Transverse colon (tissue), 4 donors: ENCODE data around the gene TECPR1. TPM values are rescaled to one million over a fixed set of nuclear protein-coding genes. Genes with fewer than 3 reads are reported as not detected.

ENCODE experiments used
- DNase-seq: peaks from one replicate; pipeline ENCODE4 v3.0.0-alpha.2; 2019
- H3K27ac ChIP-seq, 4 donors: fragments of 200-600 bp; sonication (generic); 2 replicates each; pipeline ENCODE4 v1.5.1; 2016 to 2018; ENCODE audit warnings: inconsistent platforms in 4 of 4
- H3K27me3 ChIP-seq: fragments of 200-600 bp; sonication (generic); 2 replicates; pipeline ENCODE4 v1.5.1; 2017; ENCODE audit warnings: inconsistent platforms
- H3K36me3 ChIP-seq, 4 donors: fragments of 200-600 bp; sonication (generic); 2 replicates each; pipeline ENCODE4 v1.5.1; 2017 to 2019; ENCODE audit warnings: inconsistent platforms in 4 of 4
- H3K4me1 ChIP-seq, 4 donors: fragments of 200-600 bp; sonication (generic); 2 replicates each; pipeline ENCODE4 v1.5.1; 2017 to 2020; ENCODE audit warnings: inconsistent platforms in 4 of 4
- H3K4me3 ChIP-seq, 4 donors: fragments of 200-600 bp; sonication (generic); 1 replicate in 1 of 4; 2 replicates in 3 of 4; pipeline versions ENCODE4 v1.5.1 to v1.6.1; 2017 to 2019; ENCODE audit warnings: inconsistent platforms in 4 of 4
- H3K9me3 ChIP-seq, 2 donors: fragments of 200-600 bp; sonication (generic); 2 replicates each; pipeline ENCODE4 v1.5.1; 2017 to 2019; ENCODE audit warnings: inconsistent platforms in 2 of 2
- CTCF ChIP-seq, 5 experiments: fragments of 200-600 bp in 3 of 5; fragments of 450-650 bp in 2 of 5; sonication (generic) in 3 of 5; IDR thresholded peaks; 1 replicate in 2 of 5; 2 replicates in 3 of 5; pipeline ENCODE4 v1.5.1; 2016 to 2017; ENCODE audit warnings: antibody characterized with exemption in 5 of 5, inconsistent platforms in 3 of 5, mild to moderate bottlenecking in 2 of 5, moderate library complexity in 1 of 5
- EP300 ChIP-seq: sonication (generic); formaldehyde crosslinking; IDR thresholded peaks from one replicate; pipeline ENCODE4 v1.6.1; 2017; ENCODE audit warnings: antibody characterized with exemption, low read depth
- POLR2A ChIP-seq: fragments of 450-650 bp; IDR thresholded peaks from one replicate; pipeline ENCODE4 v1.6.1; 2016; ENCODE audit warnings: antibody characterized with exemption, mild to moderate bottlenecking, moderate library complexity
- POLR2AphosphoS5 ChIP-seq, 3 donors: sonication (generic); formaldehyde crosslinking; IDR thresholded peaks; one replicate each; pipeline ENCODE4 v1.6.1; 2016; ENCODE audit warnings: antibody characterized with exemption in 3 of 3
- WGBS, 2 donors: methylation state at CpG; one replicate each; pipeline ENCODE4 v1.1.5; 2018; ENCODE audit warnings: low coverage in 1 of 2; 5-methylcytosine and 5-hydroxymethylcytosine counted together
- in situ Hi-C, 4 donors: fragments of 200-750 bp; cut with MboI; loops; one replicate each; pipeline versions ENCODE4 v1.15.0 to v1.15.1; 2017; ENCODE audit warnings: low sequenced_read_pairs in 3 of 4, low pct_ligation_motif_present in 1 of 4, low pct_unique_long_range_greater_than_20kb in 1 of 4
- intact Hi-C: fragments of 100-400 bp; cut with DNase I; formaldehyde crosslinking; loops from one replicate; pipeline ENCODE4 v1.15.1; 2023; ENCODE audit warnings: low total_unique reads
- total RNA-seq, 4 donors: library from RNA; depleted of rRNA; stranded (reverse); fragments of >200 nt; gene quantifications; one replicate each; pipeline ENCODE4 v1.1.0, GENCODE V29; 2016

The TECPR1 gene
- total RNA-seq = 10 to 100 TPM; 23.1 to 43.0 (median 28.8) TPM

- Histone ChIP-seq H3K36me3 (no peaks in the 10 kb centered on the region), H3K4me1 (peaks cover 6 to 40% (median 25%) of the 10 kb centered on the region in 4 donors), H3K27me3 (no peaks in the 10 kb centered on the region), H3K4me3 (peak within 1 kb of the TSS; percentile 65 to 97 (median 70)), H3K9me3 (no peaks in the 10 kb centered on the region), H3K27ac (peak within 1 kb of the TSS; percentile 82 to 95 (median 93))
- in situ Hi-C loops (no loop called here), intact Hi-C loops (no loop called here)
- peak; percentile 97 for DNase-seq
- TF ChIP-seq POLR2A = peak; percentile 72
- TF ChIP-seq EP300 = no peak
- peak in 3 of 5 experiments; percentile 9 to 26 (median 17) for TF ChIP-seq CTCF (IDR thresholded peaks at IDR 0.05)
- peak; percentile 54 to 86 (median 84) for TF ChIP-seq POLR2AphosphoS5 (IDR thresholded peaks at IDR 0.05)
- 1% methylated on average over 24 of the region's 69 CpGs; no CpG with 5 or more reads in 1 of the 2 donors for WGBS, 2 donors
Measured at GRCh38 chr7:98251601-98252424, at the start of gene TECPR1. TECPR1 (minus strand) TSS chr7:98252232; CDS start chr7:98246146, 6,086 bp downstream.

GRCh38 chr7:98300595-98301372 lies 48.8 kb upstream of the TECPR1 start:
- H3K36me3 ChIP-seq = peaks cover 0 to 6% (median 0%) of the 10 kb centered on the region in 4 donors
- no peaks in the 10 kb centered on the region for H3K27me3 ChIP-seq
- in situ Hi-C loops = no loop called here
- 95% methylated on average over 17 to 26 of the region's 26 CpGs for whole genome bisulfite sequencing, 2 donors
- H3K27ac ChIP-seq = no peak overlapping the region
- no peaks in the 10 kb centered on the region for H3K9me3 ChIP-seq
- TF ChIP-seq POLR2AphosphoS5 (IDR thresholded peaks at IDR 0.05) (no peak), CTCF (IDR thresholded peaks at IDR 0.05) (no peak), EP300 (no peak), POLR2A (no peak)
- no peak overlapping the region for H3K4me3 ChIP-seq
- intact Hi-C loops = no loop called here
- DNase-seq = no peak
- H3K4me1 ChIP-seq = no peaks in the 10 kb centered on the region

- peak; percentile 7 for DNase-seq
- in situ Hi-C loops = loop anchor here in 3 of 4 donors (10.0 to 25.0 kb wide), 2 partner anchors 107 to 115 kb away; partner anchors contain the start of gene BAIAP2L1 (in 3 of the 3)
- WGBS, 2 donors = 78 to 81% methylated on average over 8 to 21 of the region's 21 CpGs
- Histone ChIP-seq H3K27me3 (no peaks in the 10 kb centered on the region), H3K4me1 (peaks cover 0 to 5% (median 0%) of the 10 kb centered on the region in 4 donors), H3K27ac (no peak overlapping the region), H3K4me3 (no peak overlapping the region), H3K36me3 (peaks cover 0 to 18% (median 3%) of the 10 kb centered on the region in 4 donors), H3K9me3 (no peaks in the 10 kb centered on the region)
- intact Hi-C loops = no loop called here
- TF ChIP-seq CTCF (IDR thresholded peaks at IDR 0.05) (no peak), POLR2AphosphoS5 (IDR thresholded peaks at IDR 0.05) (no peak), EP300 (no peak), POLR2A (no peak)
Measured at GRCh38 chr7:98297626-98298286, 45.7 kb upstream of the TECPR1 start.
